ENCODE results near the gene WDFY2. TPM values are rescaled to one million over a fixed set of nuclear protein-coding genes. Genes with fewer than 3 reads are reported as not detected.

The WDFY2 gene
- polyA plus RNA-seq, 1 donor from 2014 or later = 5.3 TPM

GRCh38 chr13:51815848-51816247 lies 231.6 kb downstream of the WDFY2 start:
- H3K27ac ChIP-seq (ENCODE audit: low read length) = no peak overlapping the region
- H3K36me3 ChIP-seq (ENCODE audit: insufficient read depth, low read length) = no peaks in the 10 kb centered on the region
- H3K79me2 ChIP-seq (replicated peaks; ENCODE audit: insufficient read depth, low read length) = no peaks in the 10 kb centered on the region
- no peaks in the 10 kb centered on the region for H3K9me3 ChIP-seq (ENCODE audit: low read length)
- no peaks in the 10 kb centered on the region for H4K20me1 ChIP-seq (ENCODE audit: insufficient read depth)
- no peaks in the 10 kb centered on the region for H3K9me2 ChIP-seq (ENCODE audit: insufficient read depth, low read length)
- no peak overlapping the region for H3K4me2 ChIP-seq (ENCODE audit: low read length)
- no peak for TF ChIP-seq SMC3 (conservative IDR thresholded peaks at IDR 0.05; ENCODE audit: poor library complexity)
- TF ChIP-seq RAD21 (conservative IDR thresholded peaks at IDR 0.05) = no peak
- no peak for TF ChIP-seq EP300 (conservative IDR thresholded peaks at IDR 0.05; ENCODE audit: poor library complexity, severe bottlenecking)
- no peak for TF ChIP-seq TAF1 (IDR thresholded peaks at IDR 0.05; ENCODE audit: low read depth)
- TF ChIP-seq CTCF (IDR thresholded peaks at IDR 0.05; ENCODE audit: poor library complexity, severe bottlenecking) = no peak
- TF ChIP-seq MXI1 (conservative IDR thresholded peaks at IDR 0.05; ENCODE audit: poor library complexity, severe bottlenecking) = no peak
- no peak for TF ChIP-seq EZH2 (IDR thresholded peaks at IDR 0.05; ENCODE audit: borderline replicate concordance, insufficient read depth, low read length, poor library complexity, severe bottlenecking)
- TF ChIP-seq POLR2AphosphoS5 (IDR thresholded peaks at IDR 0.05) = no peak
- TF ChIP-seq REST (IDR thresholded peaks at IDR 0.05; ENCODE audit: borderline replicate concordance) = no peak
- no peaks in the 10 kb centered on the region for H3F3A ChIP-seq (ENCODE audit: insufficient read depth, low read length, poor library complexity, severe bottlenecking)
- no peak overlapping the region for H3K4me3 ChIP-seq (ENCODE audit: low read length)
- H2AFZ ChIP-seq (ENCODE audit: low read depth, low read length) = no peak overlapping the region
- no peak overlapping the region for H3K9ac ChIP-seq (ENCODE audit: low read length)
- H3K27me3 ChIP-seq (ENCODE audit: insufficient read depth, low read depth, low read length) = no peaks in the 10 kb centered on the region

- Histone ChIP-seq H3K4me3 (ENCODE audit: low read length) (no peak overlapping the region), H3K36me3 (ENCODE audit: insufficient read depth, low read length) (no peaks in the 10 kb centered on the region), H3K9ac (ENCODE audit: low read length) (no peak overlapping the region), H3K27ac (ENCODE audit: low read length) (no peak overlapping the region), H3K27me3 (ENCODE audit: insufficient read depth, low read depth, low read length) (no peaks in the 10 kb centered on the region), H3F3A (ENCODE audit: insufficient read depth, low read length, poor library complexity, severe bottlenecking) (no peaks in the 10 kb centered on the region), H3K9me2 (ENCODE audit: insufficient read depth, low read length) (no peaks in the 10 kb centered on the region), H3K4me2 (ENCODE audit: low read length) (no peak overlapping the region), H3K79me2 (replicated peaks; ENCODE audit: insufficient read depth, low read length) (no peaks in the 10 kb centered on the region), H4K20me1 (ENCODE audit: insufficient read depth) (no peaks in the 10 kb centered on the region), H2AFZ (ENCODE audit: low read depth, low read length) (no peak overlapping the region), H3K9me3 (ENCODE audit: low read length) (no peaks in the 10 kb centered on the region)
- TF ChIP-seq EP300 (conservative IDR thresholded peaks at IDR 0.05; ENCODE audit: poor library complexity, severe bottlenecking) = no peak
- TF ChIP-seq REST (IDR thresholded peaks at IDR 0.05; ENCODE audit: borderline replicate concordance) = no peak
Observed at GRCh38 chr13:51816604-51817249, 232.5 kb downstream of the WDFY2 start.

Small RNAs within 50 kb of the gene (small RNA-seq; reads per million reads assigned to genes)
- gene MIR4703 (0 reads per million in 3 experiments), gene RN7SL413P (0 reads per million in 3 experiments), gene RNU6-65P (0 reads per million in 3 experiments), gene RNY1P6 (0 reads per million in 3 experiments)

Other genes with a start within 250 kb of the WDFY2 start
- gene SERPINE3, start 244.8 kb upstream of the WDFY2 start, polyA plus RNA-seq = not detected in 2 replicates
- gene INTS6, start 131.4 kb upstream of the WDFY2 start, polyA plus RNA-seq = 22.6 and 31.1 TPM in 2 replicates
- gene DHRS12, start 219.7 kb downstream of the WDFY2 start, polyA plus RNA-seq = 2.9 and 4.4 TPM in 2 replicates